ENCODE data around the gene ACVR2A. TPM values are rescaled to one million over a fixed set of nuclear protein-coding genes. Genes with fewer than 3 reads are reported as not detected.

ACVR2A gene
- total and polyA plus RNA-seq, 2 of the 4 experiments (the other 2 are of a cell fraction), result 1.8 to 6.8 TPM

GRCh38 chr2:147806846-147807245, 38.0 kb upstream of the ACVR2A start:
- Histone ChIP-seq H4K5ac (ENCODE audit: low read depth, low read length) (no peak overlapping the region), H3K4me1 (ENCODE audit: control insufficient read depth, insufficient read depth, low read length) (no peaks in the 10 kb centered on the region), H3K9ac (ENCODE audit: low read depth, low read length) (no peak overlapping the region), H2BK20ac (ENCODE audit: low read depth, low read length) (no peak overlapping the region), H2BK120ac (ENCODE audit: low read depth, low read length) (no peak overlapping the region), H4K91ac (ENCODE audit: insufficient read depth, low read depth, low read length) (no peak overlapping the region), H3K27me3 (ENCODE audit: control insufficient read depth, insufficient read depth, low read length) (no peaks in the 10 kb centered on the region), H2BK5ac (ENCODE audit: low read depth, low read length, poor library complexity, severe bottlenecking) (no peak overlapping the region), H3K9me1 (ENCODE audit: insufficient read depth, low read length) (no peaks in the 10 kb centered on the region), H2BK15ac (ENCODE audit: low read depth, low read length) (no peak overlapping the region), H3K36me3 (ENCODE audit: control insufficient read depth, insufficient read depth, low read length) (no peaks in the 10 kb centered on the region), H3K4me2 (ENCODE audit: low read depth, low read length) (no peak overlapping the region), H2AK9ac (replicated peaks; ENCODE audit: low read depth, low read length, poor library complexity) (no peak overlapping the region), H3K27ac (ENCODE audit: insufficient read depth, low read length) (no peak overlapping the region), H3K14ac (replicated peaks; ENCODE audit: low read depth, low read length) (no peak overlapping the region), H3K4me3 (ENCODE audit: insufficient read depth, low read depth, low read length) (no peak overlapping the region), H4K20me1 (ENCODE audit: insufficient read depth, low read length) (no peaks in the 10 kb centered on the region), H2AFZ (replicated peaks; ENCODE audit: low read length, poor library complexity) (no peak overlapping the region), H3K4ac (ENCODE audit: low read depth, low read length) (no peak overlapping the region), H3K23ac (ENCODE audit: low read depth, low read length) (no peak overlapping the region), H3K56ac (ENCODE audit: extremely low read depth, insufficient read depth, low read length) (no peak overlapping the region), H3K9me3 (ENCODE audit: control insufficient read depth, insufficient read depth, low read length) (no peaks in the 10 kb centered on the region), H3K18ac (ENCODE audit: low read depth, low read length) (no peak overlapping the region), H3K79me1 (ENCODE audit: low read depth in 1 of 2, low read length in 2 of 2) (no peaks in the 10 kb centered on the region), H4K8ac (ENCODE audit: low read depth in 2 of 2, low read length in 2 of 2) (no peak overlapping the region), H2AK5ac (ENCODE audit: low read depth, low read length) (no peak overlapping the region)
- CTCF ChIA-PET, result no interaction called here
- dilution Hi-C loops (cut with HindIII; ENCODE audit: low sequenced_read_pairs, unreplicated experiment) (no loop called here), intact Hi-C loops (cut with micrococcal nuclease) (no loop called here), in situ Hi-C loops (cut with MboI; ENCODE audit: low sequenced_read_pairs) (no loop called here)
- no peak for TF ChIP-seq MAZ (IDR thresholded peaks at IDR 0.05; ENCODE audit: borderline replicate concordance, low read depth, low read length)
- no peak for TF ChIP-seq FOS (IDR thresholded peaks at IDR 0.05; ENCODE audit: low read depth, low read length)
- no peak for TF ChIP-seq USF2 (IDR thresholded peaks at IDR 0.05; ENCODE audit: low read depth, low read length)
- no peak for TF ChIP-seq CHD1 (IDR thresholded peaks at IDR 0.05; ENCODE audit: low read depth, low read length)
- no peak for TF ChIP-seq RFX5 (IDR thresholded peaks at IDR 0.05; ENCODE audit: low read depth, low read length)
- no peak for TF ChIP-seq MAFK (IDR thresholded peaks at IDR 0.05; ENCODE audit: low read depth, low read length)
- no peak for TF ChIP-seq NFE2L2 (IDR thresholded peaks at IDR 0.05; ENCODE audit: low read depth, low read length)
- TF ChIP-seq RCOR1 (IDR thresholded peaks at IDR 0.05; ENCODE audit: insufficient replicate concordance, low read length), result no peak
- no peak for TF ChIP-seq ELK1 (IDR thresholded peaks at IDR 0.05; ENCODE audit: borderline replicate concordance, low read depth, low read length)
- no peak for TF ChIP-seq POLR2A (IDR thresholded peaks at IDR 0.05; ENCODE audit: low read depth, low read length)
- no peak for TF ChIP-seq BHLHE40 (IDR thresholded peaks at IDR 0.05; ENCODE audit: low read depth, low read length)
- no peak for TF ChIP-seq CTCF (conservative IDR thresholded peaks at IDR 0.05; ENCODE audit: low read depth, low read length)
- no peak for TF ChIP-seq SMC3 (IDR thresholded peaks at IDR 0.05; ENCODE audit: low read depth, low read length)
- no peak for TF ChIP-seq CEBPB (IDR thresholded peaks at IDR 0.05; ENCODE audit: low read depth, low read length)
- TF ChIP-seq RAD21 (IDR thresholded peaks at IDR 0.05; ENCODE audit: low read length), result no peak
- TF ChIP-seq MXI1 (IDR thresholded peaks at IDR 0.05; ENCODE audit: borderline replicate concordance, low read depth, low read length), result no peak
- POLR2A ChIA-PET (ENCODE audit: unreplicated experiment), result no interaction called here
- ATAC-seq (ENCODE audit: low read depth) (no peak), DNase-seq (peak; percentile 19)
- no CpG with 5 or more reads among the region's 1 CpG for WGBS, 2 experiments (ENCODE audit: extremely low coverage in 2 of 2, insufficient read length in 1 of 2)
- no TSS peak for BruUV-seq (replicated peaks)
